Thyroid gland (tissue), 4 donors: ENCODE data around the gene GCH1. TPM values are rescaled to one million over a fixed set of nuclear protein-coding genes. Genes with fewer than 3 reads are reported as not detected.
"Not testable (repeated sequence)": the region's sequence is repeated elsewhere in the genome, so short reads cannot be mapped to it uniquely, and the experiment has no call there.

Experiments
- DNase-seq, 2 donors: peaks; one replicate each; pipeline ENCODE4 v3.0.0-alpha.2; 2019
- H3K27ac ChIP-seq, 3 donors: fragments of 200-600 bp; sonication (generic); 1 replicate in 2 of 3; 2 replicates in 1 of 3; pipeline ENCODE4 v1.5.1; 2016 to 2019; ENCODE audit warnings: mild to moderate bottlenecking in 1 of 3, moderate library complexity in 1 of 3
- H3K27me3 ChIP-seq: fragments of 200-600 bp; sonication (generic); one replicate; pipeline ENCODE4 v1.5.1; 2019
- H3K36me3 ChIP-seq, 2 donors: fragments of 200-600 bp; sonication (generic); one replicate each; pipeline ENCODE4 v1.5.1; 2016 to 2019
- H3K4me1 ChIP-seq, 2 donors: fragments of 200-600 bp; sonication (generic); one replicate each; pipeline ENCODE4 v1.5.1; 2017 to 2019
- H3K4me3 ChIP-seq, 3 donors: fragments of 200-600 bp; sonication (generic); replicated peaks in 1 of 3; 1 replicate in 2 of 3; 2 replicates in 1 of 3; pipeline ENCODE4 v1.5.1; 2016; ENCODE audit warnings: mild to moderate bottlenecking in 1 of 3
- H3K9me3 ChIP-seq: fragments of 200-600 bp; sonication (generic); one replicate; pipeline ENCODE4 v1.5.1; 2017
- CTCF ChIP-seq, 6 experiments: fragments of 200-600 bp in 3 of 6; fragments of 450-650 bp in 3 of 6; sonication (generic) in 3 of 6; IDR thresholded peaks; one replicate each; pipeline ENCODE4 v1.5.1; 2016 to 2019; ENCODE audit warnings: antibody characterized with exemption in 6 of 6, mild to moderate bottlenecking in 2 of 6, inconsistent platforms in 1 of 6, moderate library complexity in 1 of 6
- POLR2A ChIP-seq, 2 donors: fragments of 450-650 bp; IDR thresholded peaks; one replicate each; pipeline ENCODE4 v1.6.1; 2017; ENCODE audit warnings: antibody characterized with exemption in 2 of 2, mild to moderate bottlenecking in 2 of 2, moderate library complexity in 1 of 2
- WGBS, 2 donors: methylation state at CpG; one replicate each; pipeline ENCODE4 v1.1.5; 2017; 5-methylcytosine and 5-hydroxymethylcytosine counted together
- intact Hi-C: fragments of 100-400 bp; cut with DNase I; formaldehyde crosslinking; loops from one replicate; pipeline ENCODE4 v1.15.1; 2023
- total RNA-seq, 4 donors: library from RNA; depleted of rRNA; stranded (reverse); fragments of >200 nt; gene quantifications; one replicate each; pipeline ENCODE4 v1.2.3, GENCODE V29; 2016

The GCH1 gene
- total RNA-seq, 4 donors from 2014 or later = 5.2 to 7.8 (median 7.4) TPM

GRCh38 chr14:54899573-54899972 is 3.1 kb downstream of the GCH1 start:
- no peaks in the 10 kb centered on the region for H3K9me3 ChIP-seq
- 95 to 98% methylated on average over 5 of the region's 5 CpGs for WGBS, 2 donors
- H3K4me3 ChIP-seq = no peak overlapping the region
- no peaks in the 10 kb centered on the region for H3K36me3 ChIP-seq
- intact Hi-C loops = no loop called here
- H3K4me1 ChIP-seq = peaks cover 0 to 8% of the 10 kb centered on the region in 2 donors
- TF ChIP-seq POLR2A (IDR thresholded peaks at IDR 0.05) = no peak
- no peak for TF ChIP-seq CTCF (IDR thresholded peaks at IDR 0.05)
- no peaks in the 10 kb centered on the region for H3K27me3 ChIP-seq
- DNase-seq = no peak
- no peak overlapping the region for H3K27ac ChIP-seq

- DNase-seq, H3K4me1 ChIP-seq, H3K36me3 ChIP-seq, H3K27ac ChIP-seq, H3K9me3 ChIP-seq, intact Hi-C loops, H3K27me3 ChIP-seq, H3K4me3 ChIP-seq: not testable (repeated sequence)
- WGBS, 2 donors = 95 to 96% methylated on average over 5 of the region's 5 CpGs
These were observed 4.6 kb downstream of the GCH1 start for GRCh38 chr14:54897809-54898555.

GRCh38 chr14:54895683-54896082 is 6.9 kb downstream of the GCH1 start:
- intact Hi-C loops = no loop called here
- H3K4me3 ChIP-seq = no peak overlapping the region
- no peak overlapping the region for H3K27ac ChIP-seq
- no peaks in the 10 kb centered on the region for H3K36me3 ChIP-seq
- no peak for TF ChIP-seq CTCF (IDR thresholded peaks at IDR 0.05)
- TF ChIP-seq POLR2A (IDR thresholded peaks at IDR 0.05) = no peak
- no peaks in the 10 kb centered on the region for H3K9me3 ChIP-seq
- 85 to 87% methylated on average over 4 of the region's 4 CpGs for WGBS, 2 donors
- H3K4me1 ChIP-seq = no peaks in the 10 kb centered on the region
- H3K27me3 ChIP-seq = no peaks in the 10 kb centered on the region
- no peak for DNase-seq

GRCh38 chr14:54894995-54895394 is 7.6 kb downstream of the GCH1 start:
- intact Hi-C loops = no loop called here
- Histone ChIP-seq H3K27me3 (no peaks in the 10 kb centered on the region), H3K9me3 (no peaks in the 10 kb centered on the region), H3K4me3 (no peak overlapping the region), H3K4me1 (no peaks in the 10 kb centered on the region), H3K27ac (no peak overlapping the region), H3K36me3 (no peaks in the 10 kb centered on the region)
- 82 to 83% methylated on average over 3 of the region's 3 CpGs for WGBS, 2 donors
- no peak for DNase-seq
- TF ChIP-seq POLR2A (IDR thresholded peaks at IDR 0.05) (no peak), CTCF (IDR thresholded peaks at IDR 0.05) (no peak)

- no peak for DNase-seq
- no peaks in the 10 kb centered on the region for H3K27me3 ChIP-seq
- H3K4me1 ChIP-seq = no peaks in the 10 kb centered on the region
- WGBS, 2 donors = 59 to 60% methylated on average over 3 of the region's 3 CpGs
- intact Hi-C loops = no loop called here
- H3K4me3 ChIP-seq = no peak overlapping the region
- H3K27ac ChIP-seq = no peak overlapping the region
- no peaks in the 10 kb centered on the region for H3K36me3 ChIP-seq
- H3K9me3 ChIP-seq = no peaks in the 10 kb centered on the region
- TF ChIP-seq POLR2A (IDR thresholded peaks at IDR 0.05) = no peak
- peak; percentile 35 to 70 (median 51) for TF ChIP-seq CTCF (IDR thresholded peaks at IDR 0.05)
These were observed 9.4 kb downstream of the GCH1 start for GRCh38 chr14:54893151-54893760.
